Sigmoid colon (tissue), 7 donors: ENCODE results near the gene KCTD16. TPM values are rescaled to one million over a fixed set of nuclear protein-coding genes. Genes with fewer than 3 reads are reported as not detected.

Experiments
- DNase-seq: peaks from one replicate; pipeline ENCODE4 v3.0.0-alpha.2; 2019
- H3K27ac ChIP-seq, 4 donors: fragments of 200-600 bp; sonication (generic); one replicate each; pipeline ENCODE4 v1.5.1; 2016 to 2019; ENCODE audit warnings: mild to moderate bottlenecking in 1 of 4
- H3K27me3 ChIP-seq, 3 donors: fragments of 200-600 bp; sonication (generic); one replicate each; pipeline ENCODE4 v1.5.1; 2019; ENCODE audit warnings: mild to moderate bottlenecking in 1 of 3
- H3K36me3 ChIP-seq, 4 donors: fragments of 200-600 bp; sonication (generic); one replicate each; pipeline ENCODE4 v1.5.1; 2016 to 2019
- H3K4me1 ChIP-seq, 4 donors: fragments of 200-600 bp; sonication (generic); one replicate each; pipeline ENCODE4 v1.5.1; 2017 to 2019
- H3K4me3 ChIP-seq, 4 donors: fragments of 200-600 bp; sonication (generic); one replicate each; pipeline ENCODE4 v1.5.1; 2017 to 2019; ENCODE audit warnings: mild to moderate bottlenecking in 2 of 4, moderate library complexity in 1 of 4
- H3K9me3 ChIP-seq, 4 donors: fragments of 200-600 bp in 3 of 4; sonication (generic) in 3 of 4; one replicate each; pipeline versions ENCODE4 v1.5.1 to v1.6.1; 2013 to 2019
- CTCF ChIP-seq, 4 experiments: fragments of 450-650 bp in 3 of 4; fragments of 200-600 bp in 1 of 4; IDR thresholded peaks; one replicate each; pipeline ENCODE4 v1.5.1; 2016 to 2019; ENCODE audit warnings: antibody characterized with exemption in 4 of 4, mild to moderate bottlenecking in 3 of 4, moderate library complexity in 2 of 4
- EP300 ChIP-seq, 4 donors: sonication (generic); formaldehyde crosslinking; IDR thresholded peaks; one replicate each; pipeline ENCODE4 v1.6.1; 2017; ENCODE audit warnings: antibody characterized with exemption in 4 of 4
- POLR2A ChIP-seq, 2 donors: fragments of 450-650 bp; IDR thresholded peaks; one replicate each; pipeline ENCODE4 v1.6.1; 2016; ENCODE audit warnings: antibody characterized with exemption in 2 of 2, mild to moderate bottlenecking in 2 of 2, moderate library complexity in 2 of 2
- POLR2AphosphoS5 ChIP-seq, 4 donors: sonication (generic); formaldehyde crosslinking; IDR thresholded peaks; one replicate each; pipeline ENCODE4 v1.6.1; 2017; ENCODE audit warnings: antibody characterized with exemption in 4 of 4
- WGBS, 2 donors: extraction: QIAGEN DNeasy Blood & Tissue Kit; methylation state at CpG; one replicate each; pipeline ENCODE4 v1.1.7; 2013; 5-methylcytosine and 5-hydroxymethylcytosine counted together
- intact Hi-C: fragments of 100-400 bp; cut with DNase I; formaldehyde crosslinking; loops from one replicate; pipeline ENCODE4 v1.15.1; 2023
- polyA plus RNA-seq, 3 donors: library from polyadenylated mRNA; stranded (reverse); fragments of 200-250 nt; gene quantifications; one replicate each; pipeline ENCODE4 v1.2.3, GENCODE V29; 2013
- total RNA-seq, 4 donors: library from RNA; depleted of rRNA; stranded (reverse); fragments of >200 nt; gene quantifications; one replicate each; pipeline ENCODE4 v1.1.0, GENCODE V29; 2016
- donor health status: healthy with polysubstance abuse.
- donor health status: Bipolar disorder and iron deficiency.
- donor health status: healthy.

Gene KCTD16
- total and polyA plus RNA-seq, 7 donors, result under 0.01 to 0.71 (median 0.16) TPM; not detected in 2

- intact Hi-C loops, result no loop called here
These were observed 248.0 kb downstream of the KCTD16 start for GRCh38 chr5:144418719-144419118.

GRCh38 chr5:144421411-144421810, 250.7 kb downstream of the KCTD16 start:
- TF ChIP-seq POLR2AphosphoS5 (IDR thresholded peaks at IDR 0.05) (no peak), CTCF (IDR thresholded peaks at IDR 0.05) (no peak), POLR2A (IDR thresholded peaks at IDR 0.05) (no peak), EP300 (IDR thresholded peaks at IDR 0.05) (no peak)
- no peaks in the 10 kb centered on the region for H3K9me3 ChIP-seq
- no peak overlapping the region for H3K4me3 ChIP-seq
- H3K27me3 ChIP-seq, result no peaks in the 10 kb centered on the region
- WGBS, 2 donors, result 83 to 92% methylated on average over 6 of the region's 6 CpGs
- H3K36me3 ChIP-seq, result no peaks in the 10 kb centered on the region
- intact Hi-C loops, result no loop called here
- no peak overlapping the region for H3K27ac ChIP-seq
- DNase-seq, result no peak
- no peaks in the 10 kb centered on the region for H3K4me1 ChIP-seq

More at GRCh38 chr5:144418719-144419118, 248.0 kb downstream of the KCTD16 start:
- Histone ChIP-seq H3K27me3 (no peaks in the 10 kb centered on the region), H3K9me3 (no peaks in the 10 kb centered on the region), H3K4me1 (no peaks in the 10 kb centered on the region), H3K4me3 (no peak overlapping the region), H3K27ac (no peak overlapping the region), H3K36me3 (no peaks in the 10 kb centered on the region)
- DNase-seq, result no peak
- no peak for TF ChIP-seq EP300 (IDR thresholded peaks at IDR 0.05)
- TF ChIP-seq POLR2A (IDR thresholded peaks at IDR 0.05), result no peak
- TF ChIP-seq POLR2AphosphoS5 (IDR thresholded peaks at IDR 0.05), result no peak
- TF ChIP-seq CTCF (IDR thresholded peaks at IDR 0.05), result no peak
- WGBS, 2 donors, result 34 to 77% methylated on average over 3 of the region's 3 CpGs

GRCh38 chr5:144422018-144422727, 251.5 kb downstream of the KCTD16 start:
- no peaks in the 10 kb centered on the region for H3K9me3 ChIP-seq
- H3K4me1 ChIP-seq, result no peaks in the 10 kb centered on the region
- no peak overlapping the region for H3K27ac ChIP-seq
- H3K36me3 ChIP-seq, result no peaks in the 10 kb centered on the region
- 72 to 81% methylated on average over 2 of the region's 2 CpGs for WGBS, 2 donors
- no peaks in the 10 kb centered on the region for H3K27me3 ChIP-seq
- TF ChIP-seq CTCF (IDR thresholded peaks at IDR 0.05) (no peak), EP300 (IDR thresholded peaks at IDR 0.05) (no peak), POLR2A (IDR thresholded peaks at IDR 0.05) (no peak), POLR2AphosphoS5 (IDR thresholded peaks at IDR 0.05) (no peak)
- no peak overlapping the region for H3K4me3 ChIP-seq
- DNase-seq, result no peak
- intact Hi-C loops, result no loop called here

GRCh38 chr5:144427866-144428265, 257.2 kb downstream of the KCTD16 start:
- Histone ChIP-seq H3K27ac (no peak overlapping the region), H3K9me3 (no peaks in the 10 kb centered on the region), H3K36me3 (no peaks in the 10 kb centered on the region), H3K27me3 (no peaks in the 10 kb centered on the region), H3K4me1 (no peaks in the 10 kb centered on the region), H3K4me3 (no peak overlapping the region)
- intact Hi-C loops, result no loop called here
- no peak for TF ChIP-seq POLR2AphosphoS5 (IDR thresholded peaks at IDR 0.05)
- no peak for TF ChIP-seq EP300 (IDR thresholded peaks at IDR 0.05)
- no peak for TF ChIP-seq POLR2A (IDR thresholded peaks at IDR 0.05)
- TF ChIP-seq CTCF (IDR thresholded peaks at IDR 0.05), result no peak
- WGBS, 2 donors, result 67 to 90% methylated on average over 1 of the region's 1 CpG
- no peak for DNase-seq

GRCh38 chr5:144428326-144428725, 257.7 kb downstream of the KCTD16 start:
- H3K9me3 ChIP-seq, result no peaks in the 10 kb centered on the region
- no peak for TF ChIP-seq POLR2AphosphoS5 (IDR thresholded peaks at IDR 0.05)
- no peak for TF ChIP-seq CTCF (IDR thresholded peaks at IDR 0.05)
- TF ChIP-seq POLR2A (IDR thresholded peaks at IDR 0.05), result no peak
- TF ChIP-seq EP300 (IDR thresholded peaks at IDR 0.05), result no peak
- H3K27me3 ChIP-seq, result no peaks in the 10 kb centered on the region
- H3K27ac ChIP-seq, result no peak overlapping the region
- H3K4me1 ChIP-seq, result no peaks in the 10 kb centered on the region
- intact Hi-C loops, result no loop called here
- no peak overlapping the region for H3K4me3 ChIP-seq
- 4 to 13% methylated on average over 1 of the region's 1 CpG for WGBS, 2 donors
- no peaks in the 10 kb centered on the region for H3K36me3 ChIP-seq
- DNase-seq, result no peak
